ENCODE results near the gene KANSL1L.

Gene KANSL1L

DNA sequence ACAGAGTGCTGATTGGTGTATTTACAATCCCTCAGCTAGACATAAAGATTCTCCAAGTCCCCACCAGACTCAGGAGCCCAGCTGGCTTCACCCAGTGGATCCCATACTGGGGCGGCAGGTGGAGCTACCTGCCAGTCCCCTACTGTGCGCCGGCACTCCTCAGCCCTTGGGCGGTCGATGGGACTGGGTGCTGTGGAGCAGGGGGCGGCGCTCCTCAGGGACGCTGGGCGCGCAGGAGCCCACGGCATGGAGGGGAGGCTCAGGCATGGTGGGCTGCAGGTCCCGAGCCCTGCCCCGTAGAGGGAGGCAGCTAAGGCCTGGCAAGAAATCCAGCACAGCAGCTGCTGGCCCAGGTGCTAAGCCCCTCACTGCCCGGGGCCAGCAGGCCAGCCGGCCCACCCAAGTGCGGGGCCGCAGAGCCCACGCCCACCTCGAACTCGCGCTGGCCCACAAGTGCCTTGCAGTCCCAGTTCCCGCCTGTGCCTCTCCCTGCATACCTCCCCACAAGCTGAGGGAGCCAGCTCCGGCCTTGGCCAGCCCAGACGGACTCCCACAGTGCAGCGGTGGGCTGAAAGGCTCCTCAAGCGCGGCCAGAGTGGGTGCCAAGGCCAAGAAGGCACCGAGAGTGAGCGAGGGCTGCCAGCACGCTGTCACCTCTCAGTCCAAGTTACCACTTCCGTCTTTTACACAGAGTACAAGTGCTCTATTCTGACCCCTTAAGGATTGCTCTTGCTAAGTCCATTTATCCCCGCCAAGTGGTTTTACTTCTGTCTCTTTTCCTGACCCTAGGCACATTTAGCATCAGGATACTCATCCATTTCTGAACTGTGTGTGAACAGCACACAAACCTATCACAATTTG is 170.5 kb downstream of the KANSL1L start:
- TF ChIP-seq, protein P1, sequence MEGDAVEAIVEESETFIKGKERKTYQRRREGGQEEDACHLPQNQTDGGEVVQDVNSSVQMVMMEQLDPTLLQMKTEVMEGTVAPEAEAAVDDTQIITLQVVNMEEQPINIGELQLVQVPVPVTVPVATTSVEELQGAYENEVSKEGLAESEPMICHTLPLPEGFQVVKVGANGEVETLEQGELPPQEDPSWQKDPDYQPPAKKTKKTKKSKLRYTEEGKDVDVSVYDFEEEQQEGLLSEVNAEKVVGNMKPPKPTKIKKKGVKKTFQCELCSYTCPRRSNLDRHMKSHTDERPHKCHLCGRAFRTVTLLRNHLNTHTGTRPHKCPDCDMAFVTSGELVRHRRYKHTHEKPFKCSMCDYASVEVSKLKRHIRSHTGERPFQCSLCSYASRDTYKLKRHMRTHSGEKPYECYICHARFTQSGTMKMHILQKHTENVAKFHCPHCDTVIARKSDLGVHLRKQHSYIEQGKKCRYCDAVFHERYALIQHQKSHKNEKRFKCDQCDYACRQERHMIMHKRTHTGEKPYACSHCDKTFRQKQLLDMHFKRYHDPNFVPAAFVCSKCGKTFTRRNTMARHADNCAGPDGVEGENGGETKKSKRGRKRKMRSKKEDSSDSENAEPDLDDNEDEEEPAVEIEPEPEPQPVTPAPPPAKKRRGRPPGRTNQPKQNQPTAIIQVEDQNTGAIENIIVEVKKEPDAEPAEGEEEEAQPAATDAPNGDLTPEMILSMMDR (IDR thresholded peaks at IDR 0.05; ENCODE audit: unreplicated experiment in 3 of 3), result no peak
- H3K9me3 Mint-ChIP-seq, result no peaks in the 10 kb centered on the region
- H3K36me3 Mint-ChIP-seq (ENCODE audit: low read depth), result no peaks in the 10 kb centered on the region
- peaks cover 28% of the 10 kb centered on the region for H3K4me1 Mint-ChIP-seq
- H3K27ac Mint-ChIP-seq, result no peak overlapping the region
- peaks cover 3% of the 10 kb centered on the region for H3K27me3 Mint-ChIP-seq (ENCODE audit: low read depth)
- H3K4me3 Mint-ChIP-seq, result peak overlapping the region; percentile 7 to 56 (median 36)

DNA sequence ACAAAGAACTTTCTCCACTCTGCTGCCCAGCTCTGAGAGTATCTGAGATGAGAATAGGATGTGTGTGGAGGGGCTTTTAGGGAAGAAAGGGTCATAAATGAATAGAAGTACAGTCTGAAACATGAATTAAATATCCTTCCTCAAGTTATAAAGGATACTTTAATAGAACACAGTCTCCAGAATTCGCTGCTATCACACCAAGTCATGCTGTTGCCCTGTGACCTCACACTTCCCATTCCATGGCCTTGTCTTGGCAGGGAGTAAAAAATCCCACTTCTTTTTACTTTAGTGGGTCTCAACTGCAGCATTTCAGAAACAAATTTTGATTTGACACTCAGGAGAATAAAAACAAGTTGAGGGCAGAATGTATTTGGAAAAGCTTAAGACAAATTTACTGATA is 172.6 kb downstream of the KANSL1L start:
- peaks cover 3% of the 10 kb centered on the region for H3K27me3 Mint-ChIP-seq (ENCODE audit: low read depth)
- no peaks in the 10 kb centered on the region for H3K36me3 Mint-ChIP-seq (ENCODE audit: low read depth)
- no peaks in the 10 kb centered on the region for H3K9me3 Mint-ChIP-seq
- no peak overlapping the region for H3K4me3 Mint-ChIP-seq
- H3K27ac Mint-ChIP-seq, result no peak overlapping the region
- TF ChIP-seq, protein P1 (IDR thresholded peaks at IDR 0.05; ENCODE audit: unreplicated experiment in 3 of 3), result no peak
- H3K4me1 Mint-ChIP-seq, result peaks cover 9% of the 10 kb centered on the region

DNA sequence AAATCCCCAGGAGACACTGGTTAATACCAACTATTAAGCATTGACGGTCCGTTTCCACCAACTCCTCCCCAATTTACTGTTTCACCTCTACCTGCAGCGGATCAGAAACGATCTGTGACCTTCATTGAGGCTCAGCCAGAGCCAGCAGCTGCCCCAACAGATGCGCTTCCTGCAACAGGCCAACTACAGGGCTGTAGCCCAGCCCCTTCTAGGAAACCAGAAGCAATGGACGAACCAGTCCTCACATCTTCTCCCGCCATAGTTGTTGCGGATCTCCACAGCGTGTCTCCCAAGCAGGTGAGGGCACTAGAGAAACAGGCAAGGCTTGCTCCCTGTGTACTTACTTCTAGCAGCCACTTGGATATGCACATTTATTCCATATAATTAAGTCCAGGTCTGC is 177.2 kb downstream of the KANSL1L start:
- Mint-ChIP-seq H3K9me3 (no peaks in the 10 kb centered on the region), H3K27me3 (ENCODE audit: low read depth) (peaks cover 3% of the 10 kb centered on the region), H3K27ac (no peak overlapping the region), H3K4me3 (no peak overlapping the region), H3K36me3 (ENCODE audit: low read depth) (no peaks in the 10 kb centered on the region), H3K4me1 (no peaks in the 10 kb centered on the region)
- TF ChIP-seq, protein P1 (IDR thresholded peaks at IDR 0.05; ENCODE audit: unreplicated experiment in 3 of 3), result no peak

DNA sequence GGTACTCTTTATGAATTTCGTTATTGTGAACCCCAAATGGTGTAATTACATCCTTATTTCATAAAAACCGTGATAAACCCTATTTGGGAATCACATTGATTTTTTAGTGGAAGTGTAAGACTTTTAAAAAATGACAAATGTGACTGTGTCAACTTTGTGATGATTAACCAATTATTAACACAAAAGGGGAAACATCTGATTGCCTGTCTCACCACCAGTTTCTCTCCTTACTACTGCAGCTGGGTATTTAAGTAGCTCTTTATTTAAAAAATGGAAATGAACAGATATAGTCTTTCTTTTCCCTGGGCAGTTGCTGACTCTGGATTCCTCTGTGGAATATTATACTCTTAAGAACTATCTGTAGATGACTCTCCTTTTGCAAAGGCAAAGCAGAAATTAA is 180.4 kb downstream of the KANSL1L start:
- no peaks in the 10 kb centered on the region for H3K4me1 Mint-ChIP-seq
- no peak overlapping the region for H3K27ac Mint-ChIP-seq
- H3K27me3 Mint-ChIP-seq (ENCODE audit: low read depth), result peaks cover 3% of the 10 kb centered on the region
- TF ChIP-seq, protein P1 (IDR thresholded peaks at IDR 0.05; ENCODE audit: unreplicated experiment in 3 of 3), result no peak
- no peaks in the 10 kb centered on the region for H3K36me3 Mint-ChIP-seq (ENCODE audit: low read depth)
- no peaks in the 10 kb centered on the region for H3K9me3 Mint-ChIP-seq
- no peak overlapping the region for H3K4me3 Mint-ChIP-seq

DNA sequence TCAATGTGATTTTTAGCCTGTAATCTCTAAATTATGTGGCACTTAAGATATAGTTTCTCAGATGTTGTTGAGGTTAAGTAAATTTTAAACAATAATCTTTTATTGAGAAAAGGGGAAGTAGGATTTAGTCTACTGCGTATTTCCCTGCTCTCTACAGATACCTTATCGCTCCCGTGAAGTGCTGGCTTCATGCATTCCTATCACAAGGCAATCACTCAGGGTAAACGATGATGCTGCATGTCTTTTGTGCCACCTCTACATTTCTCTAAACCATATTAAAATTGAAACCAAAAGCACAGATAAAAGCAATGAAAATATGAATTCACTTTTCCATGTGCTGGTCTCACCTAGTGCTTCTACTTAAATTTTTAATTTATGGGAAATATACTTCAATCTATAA is 183.2 kb downstream of the KANSL1L start:
- H3K27ac Mint-ChIP-seq, result no peak overlapping the region
- H3K4me1 Mint-ChIP-seq, result no peaks in the 10 kb centered on the region
- no peak overlapping the region for H3K4me3 Mint-ChIP-seq
- H3K36me3 Mint-ChIP-seq (ENCODE audit: low read depth), result no peaks in the 10 kb centered on the region
- TF ChIP-seq, protein P1 (IDR thresholded peaks at IDR 0.05; ENCODE audit: unreplicated experiment in 3 of 3), result no peak
- H3K27me3 Mint-ChIP-seq (ENCODE audit: low read depth), result no peaks in the 10 kb centered on the region
- no peaks in the 10 kb centered on the region for H3K9me3 Mint-ChIP-seq

DNA sequence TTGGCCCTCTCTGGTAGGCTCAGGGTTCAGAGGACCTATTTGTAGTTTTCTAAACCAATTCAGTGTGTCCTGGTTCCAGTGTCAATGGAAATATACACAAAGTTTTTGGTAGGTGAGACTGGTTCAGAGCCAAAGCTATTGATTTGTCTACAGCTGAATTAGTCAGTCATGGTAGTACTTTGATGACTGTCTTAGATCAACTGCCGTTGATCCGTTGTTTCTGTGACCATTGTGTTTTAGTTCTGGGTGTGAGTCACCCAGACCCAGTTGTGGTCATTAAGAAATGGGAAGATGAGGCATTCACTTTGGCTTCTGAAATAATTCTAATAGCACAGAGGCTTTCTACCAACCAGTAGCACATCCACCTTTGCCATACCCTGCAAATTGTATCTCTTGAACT is 184.8 kb downstream of the KANSL1L start:
- H3K4me1 Mint-ChIP-seq, result no peaks in the 10 kb centered on the region
- H3K4me3 Mint-ChIP-seq, result no peak overlapping the region
- H3K36me3 Mint-ChIP-seq (ENCODE audit: low read depth), result no peaks in the 10 kb centered on the region
- TF ChIP-seq, protein P1 (IDR thresholded peaks at IDR 0.05; ENCODE audit: unreplicated experiment in 3 of 3), result no peak
- no peaks in the 10 kb centered on the region for H3K9me3 Mint-ChIP-seq
- peaks cover 4% of the 10 kb centered on the region for H3K27me3 Mint-ChIP-seq (ENCODE audit: low read depth)
- H3K27ac Mint-ChIP-seq, result no peak overlapping the region

Data from nephron (organoid).